SK-N-MC (cell line): Measurements from ENCODE around the gene ZDHHC14.

Experiments
- DNase-seq: peaks from one replicate; pipeline ENCODE4 v3.0.0-alpha.2; 2011; ENCODE audit warnings: low read depth, low spot score
- H3K27ac ChIP-seq: fragments of 200-600 bp; sonication (generic); 2 replicates; pipeline ENCODE4 v1.5.1; 2016; ENCODE audit warnings: mixed run types
- H3K36me3 ChIP-seq: fragments of 200-600 bp; sonication (generic); 2 replicates; pipeline ENCODE4 v1.6.1; 2017; ENCODE audit warnings: antibody characterized with exemption, low read length, mixed read lengths; ENCODE audit not compliant: insufficient read depth
- H3K4me3 ChIP-seq: fragments of 200-600 bp; sonication (generic); 2 replicates; pipeline ENCODE4 v1.5.1; 2016
- H3K9ac ChIP-seq: fragments of 200-600 bp; sonication (generic); 2 replicates; pipeline ENCODE4 v1.8.0; 2017; ENCODE audit warnings: mixed run types, mixed read lengths; ENCODE audit not compliant: insufficient read length
- H3K9me3 ChIP-seq: fragments of 200-600 bp; sonication (generic); 2 replicates; pipeline ENCODE4 v1.6.1; 2017; ENCODE audit warnings: low read depth, mild to moderate bottlenecking, antibody characterized with exemption, low read length, moderate library complexity, mixed read lengths
- EZH2 ChIP-seq: fragments of 200-600 bp; sonication (generic); IDR thresholded peaks from one replicate; pipeline ENCODE4 v1.6.1; 2017; ENCODE audit warnings: antibody characterized with exemption
- FOXP2 ChIP-seq: optimal IDR thresholded peaks from 2 replicates; pipeline ENCODE3; 2011; ENCODE audit warnings: mild to moderate bottlenecking, moderate library complexity; ENCODE audit not compliant: insufficient read depth; ENCODE audit errors: extremely low read length, control extremely low read depth
- POLR2AphosphoS5 ChIP-seq: IDR thresholded peaks from 2 replicates; pipeline ENCODE4 v1.6.1; 2012; ENCODE audit warnings: mild to moderate bottlenecking, low read depth, low read length, borderline replicate concordance

Gene ZDHHC14

GRCh38 chr6:157561414-157561790 is 180.4 kb downstream of the ZDHHC14 start:
- no peak overlapping the region for H3K27ac ChIP-seq
- H3K36me3 ChIP-seq = no peaks in the 10 kb centered on the region
- H3K9me3 ChIP-seq = no peaks in the 10 kb centered on the region
- no peak overlapping the region for H3K4me3 ChIP-seq
- no peak overlapping the region for H3K9ac ChIP-seq
- no peak for DNase-seq
- no peak for TF ChIP-seq POLR2AphosphoS5
- TF ChIP-seq EZH2 = no peak
- TF ChIP-seq FOXP2 = no peak

GRCh38 chr6:157561929-157562810 is 181.2 kb downstream of the ZDHHC14 start:
- Histone ChIP-seq H3K9ac (no peak overlapping the region), H3K9me3 (no peaks in the 10 kb centered on the region), H3K36me3 (no peaks in the 10 kb centered on the region), H3K4me3 (no peak overlapping the region), H3K27ac (no peak overlapping the region)
- no peak for DNase-seq
- TF ChIP-seq EZH2 = no peak
- no peak for TF ChIP-seq POLR2AphosphoS5
- TF ChIP-seq FOXP2 = no peak

GRCh38 chr6:157562997-157563396 is 182.0 kb downstream of the ZDHHC14 start:
- H3K27ac ChIP-seq = no peak overlapping the region
- H3K9me3 ChIP-seq = no peaks in the 10 kb centered on the region
- no peak overlapping the region for H3K9ac ChIP-seq
- no peak for DNase-seq
- TF ChIP-seq POLR2AphosphoS5 = no peak
- no peak for TF ChIP-seq FOXP2
- TF ChIP-seq EZH2 = no peak
- H3K36me3 ChIP-seq = no peaks in the 10 kb centered on the region
- H3K4me3 ChIP-seq = no peak overlapping the region

GRCh38 chr6:157563611-157564284 is 182.8 kb downstream of the ZDHHC14 start:
- Histone ChIP-seq H3K4me3 (no peak overlapping the region), H3K9me3 (no peaks in the 10 kb centered on the region)

GRCh38 chr6:157568702-157569101 is 187.7 kb downstream of the ZDHHC14 start:
- TF ChIP-seq FOXP2 (no peak), EZH2 (no peak), POLR2AphosphoS5 (no peak)
- no peak for DNase-seq
- H3K27ac ChIP-seq = no peak overlapping the region
- H3K36me3 ChIP-seq = no peaks in the 10 kb centered on the region
- no peak overlapping the region for H3K9ac ChIP-seq
- H3K9me3 ChIP-seq = no peaks in the 10 kb centered on the region
- H3K4me3 ChIP-seq = no peak overlapping the region

More at GRCh38 chr6:157563611-157564284, 182.8 kb downstream of the ZDHHC14 start:
- TF ChIP-seq POLR2AphosphoS5 (no peak), FOXP2 (no peak), EZH2 (no peak)
- no peak for DNase-seq
- Histone ChIP-seq H3K36me3 (no peaks in the 10 kb centered on the region), H3K27ac (no peak overlapping the region), H3K9ac (no peak overlapping the region)

GRCh38 chr6:157569543-157569942 is 188.6 kb downstream of the ZDHHC14 start:
- DNase-seq = no peak
- Histone ChIP-seq H3K36me3 (no peaks in the 10 kb centered on the region), H3K9ac (no peak overlapping the region), H3K27ac (no peak overlapping the region), H3K4me3 (no peak overlapping the region), H3K9me3 (no peaks in the 10 kb centered on the region)
- no peak for TF ChIP-seq EZH2
- TF ChIP-seq FOXP2 = no peak
- no peak for TF ChIP-seq POLR2AphosphoS5

- Histone ChIP-seq H3K9ac (no peak overlapping the region), H3K27ac (no peak overlapping the region), H3K4me3 (no peak overlapping the region), H3K36me3 (no peaks in the 10 kb centered on the region), H3K9me3 (no peaks in the 10 kb centered on the region)
- DNase-seq = no peak
- no peak for TF ChIP-seq POLR2AphosphoS5
- TF ChIP-seq EZH2 = no peak
- no peak for TF ChIP-seq FOXP2
Measured at GRCh38 chr6:157570104-157570503, 189.1 kb downstream of the ZDHHC14 start.

GRCh38 chr6:157570752-157571151 is 189.8 kb downstream of the ZDHHC14 start:
- H3K27ac ChIP-seq = no peak overlapping the region
- TF ChIP-seq POLR2AphosphoS5 = no peak
- no peak for TF ChIP-seq EZH2
- TF ChIP-seq FOXP2 = no peak
- no peaks in the 10 kb centered on the region for H3K9me3 ChIP-seq
- H3K36me3 ChIP-seq = no peaks in the 10 kb centered on the region
- H3K9ac ChIP-seq = no peak overlapping the region
- DNase-seq = no peak
- H3K4me3 ChIP-seq = no peak overlapping the region
